Activated naive CD4-positive, alpha-beta T cell treated with anti-CD3 and anti-CD28 coated beads for 36 hours (primary cell): ENCODE data around the gene PACRG. TPM values are rescaled to one million over a fixed set of nuclear protein-coding genes. Genes with fewer than 3 reads are reported as not detected.

Experiments used
- CTCF ChIA-PET: fragments of 350-600 bp; sonication (Branson Sonifier 250); formaldehyde crosslinking; loops from one replicate; lab custom pipeline; 2021; ENCODE audit warnings: antibody characterized with exemption; lab: Charles Lee
- DNase-seq: peaks from one replicate; pipeline ENCODE4 v3.0.0-alpha.2; 2020
- H3K27ac Mint-ChIP-seq: one replicate; pipeline ENCODE4 v1.8.0; 2021; ENCODE audit warnings: mild to moderate bottlenecking, mixed read lengths
- H3K27me3 Mint-ChIP-seq: one replicate; pipeline ENCODE4 v1.8.0; 2021; ENCODE audit warnings: low read depth, mixed read lengths
- H3K36me3 Mint-ChIP-seq: one replicate; pipeline ENCODE4 v1.8.0; 2021; ENCODE audit warnings: low read depth, mixed read lengths
- H3K4me1 Mint-ChIP-seq: one replicate; pipeline ENCODE4 v1.8.0; 2021; ENCODE audit warnings: low read depth, mixed read lengths
- H3K4me3 Mint-ChIP-seq: one replicate; pipeline ENCODE4 v1.8.0; 2021; ENCODE audit warnings: mild to moderate bottlenecking, moderate library complexity, mixed read lengths
- H3K9me3 Mint-ChIP-seq: one replicate; pipeline ENCODE4 v1.8.0; 2021; ENCODE audit warnings: mixed read lengths
- intact Hi-C: fragments of 100-400 bp; cut with micrococcal nuclease; formaldehyde crosslinking; loops from one replicate; pipeline ENCODE4 v1.15.1; 2023
- total RNA-seq, 2 experiments: library from RNA; stranded (reverse); gene quantifications; one replicate each; pipeline ENCODE4 v1.2.3, GENCODE V29; 2021

Gene PACRG
- total RNA-seq, 2 experiments from 2014 or later, result not detected

- Mint-ChIP-seq H3K27ac (no peak overlapping the region), H3K4me1 (no peaks in the 10 kb centered on the region), H3K4me3 (no peak overlapping the region), H3K36me3 (no peaks in the 10 kb centered on the region), H3K9me3 (peaks cover 3% of the 10 kb centered on the region), H3K27me3 (peaks cover 5% of the 10 kb centered on the region)
- DNase-seq, result no peak
- intact Hi-C loops, result no loop called here
- CTCF ChIA-PET, result no interaction called here
Measured at GRCh38 chr6:163085861-163086623, 358.3 kb downstream of the PACRG start.

DNA sequence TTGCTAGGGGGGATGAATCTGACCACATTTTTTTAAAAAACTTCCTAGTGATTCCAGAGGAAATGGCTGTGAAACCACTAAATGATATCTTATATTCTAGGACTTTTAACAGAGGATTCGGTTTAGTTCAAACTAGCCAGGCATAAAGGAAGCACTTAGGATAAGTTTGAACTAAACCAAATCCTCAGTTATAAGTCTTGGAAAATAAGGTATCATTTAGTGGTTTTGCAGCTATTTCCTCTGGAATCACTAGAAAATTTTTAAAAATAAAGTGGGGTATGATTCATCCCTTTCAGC is 358.8 kb downstream of the PACRG start:
- Mint-ChIP-seq H3K27me3 (peaks cover 5% of the 10 kb centered on the region), H3K9me3 (peaks cover 3% of the 10 kb centered on the region), H3K36me3 (no peaks in the 10 kb centered on the region), H3K4me1 (no peaks in the 10 kb centered on the region), H3K4me3 (no peak overlapping the region), H3K27ac (no peak overlapping the region)
- no peak for DNase-seq
- CTCF ChIA-PET, result no interaction called here
- intact Hi-C loops, result no loop called here

DNA sequence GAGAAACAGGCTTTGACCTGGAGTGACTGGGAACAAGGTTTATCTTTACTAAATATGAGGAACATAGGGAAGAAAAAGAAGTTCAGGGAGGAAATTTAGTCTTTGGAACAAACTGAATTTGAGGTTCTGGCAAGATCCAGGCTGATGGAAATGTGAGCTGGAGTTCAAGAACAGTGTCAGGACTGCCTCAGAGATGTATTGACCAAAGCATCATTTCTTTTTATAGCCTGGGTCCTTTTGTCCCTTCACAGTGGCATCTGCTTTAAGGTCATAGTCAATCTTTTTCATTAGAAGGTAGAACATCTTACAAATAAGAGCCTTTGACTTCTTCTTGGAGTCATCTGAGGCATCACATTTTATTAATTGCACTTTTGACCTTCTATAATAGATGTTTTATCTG is 360.2 kb downstream of the PACRG start:
- intact Hi-C loops, result no loop called here
- peaks cover 3% of the 10 kb centered on the region for H3K9me3 Mint-ChIP-seq
- H3K4me3 Mint-ChIP-seq, result no peak overlapping the region
- no peak overlapping the region for H3K27ac Mint-ChIP-seq
- no peaks in the 10 kb centered on the region for H3K36me3 Mint-ChIP-seq
- peaks cover 5% of the 10 kb centered on the region for H3K27me3 Mint-ChIP-seq
- no peak for DNase-seq
- CTCF ChIA-PET, result no interaction called here
- H3K4me1 Mint-ChIP-seq, result no peaks in the 10 kb centered on the region

GRCh38 chr6:163092876-163093275 is 365.1 kb downstream of the PACRG start:
- Mint-ChIP-seq H3K9me3 (no peaks in the 10 kb centered on the region), H3K36me3 (no peaks in the 10 kb centered on the region), H3K27me3 (no peaks in the 10 kb centered on the region), H3K4me3 (no peak overlapping the region), H3K4me1 (no peaks in the 10 kb centered on the region), H3K27ac (no peak overlapping the region)
- DNase-seq, result no peak
- CTCF ChIA-PET, result no interaction called here
- intact Hi-C loops, result no loop called here

DNA sequence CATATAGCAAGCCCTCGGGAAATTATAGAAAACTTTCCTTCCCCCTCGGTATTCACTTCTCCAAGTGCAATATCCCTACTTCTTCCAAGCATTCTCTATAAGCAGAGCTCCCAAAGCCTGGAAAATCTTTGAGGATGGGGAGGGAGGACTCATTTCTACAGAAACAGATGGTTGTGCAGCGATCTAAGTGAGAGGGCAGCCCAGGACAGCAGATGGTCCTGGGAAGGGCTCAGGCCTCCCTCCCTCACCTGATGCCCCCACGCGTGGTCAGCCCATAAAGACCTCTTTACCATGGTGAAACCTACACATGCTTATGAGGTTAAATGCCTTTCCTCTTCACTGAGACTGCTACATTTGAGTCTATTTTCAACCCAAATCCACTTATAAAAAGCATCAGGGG is 367.1 kb downstream of the PACRG start:
- CTCF ChIA-PET, result no interaction called here
- no peak overlapping the region for H3K4me3 Mint-ChIP-seq
- DNase-seq, result no peak
- no peaks in the 10 kb centered on the region for H3K9me3 Mint-ChIP-seq
- no peaks in the 10 kb centered on the region for H3K36me3 Mint-ChIP-seq
- intact Hi-C loops, result no loop called here
- H3K27me3 Mint-ChIP-seq, result no peaks in the 10 kb centered on the region
- no peak overlapping the region for H3K27ac Mint-ChIP-seq
- H3K4me1 Mint-ChIP-seq, result no peaks in the 10 kb centered on the region

DNA sequence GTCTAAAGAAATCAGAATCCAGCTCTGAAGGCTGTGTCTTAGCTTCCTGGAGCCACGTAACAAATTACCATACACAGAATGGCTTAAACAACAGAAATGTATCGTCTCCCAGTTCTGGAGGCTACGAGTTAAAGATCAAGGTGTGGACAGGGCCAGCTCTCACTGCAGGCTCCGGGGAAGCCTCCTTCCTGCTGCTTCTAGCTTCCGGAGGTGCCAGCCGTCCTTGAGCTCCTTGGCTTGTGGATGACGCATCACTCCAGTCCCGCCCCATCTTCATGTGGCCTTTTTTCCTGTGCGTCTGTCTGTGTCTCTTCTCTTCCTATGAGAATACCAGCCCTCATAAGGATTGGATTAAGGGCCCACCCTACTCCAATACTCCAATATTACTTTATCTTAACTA is 367.6 kb downstream of the PACRG start:
- H3K4me3 Mint-ChIP-seq, result no peak overlapping the region
- no peak for DNase-seq
- CTCF ChIA-PET, result no interaction called here
- H3K4me1 Mint-ChIP-seq, result no peaks in the 10 kb centered on the region
- no peaks in the 10 kb centered on the region for H3K27me3 Mint-ChIP-seq
- no peak overlapping the region for H3K27ac Mint-ChIP-seq
- intact Hi-C loops, result no loop called here
- no peaks in the 10 kb centered on the region for H3K9me3 Mint-ChIP-seq
- no peaks in the 10 kb centered on the region for H3K36me3 Mint-ChIP-seq

DNA sequence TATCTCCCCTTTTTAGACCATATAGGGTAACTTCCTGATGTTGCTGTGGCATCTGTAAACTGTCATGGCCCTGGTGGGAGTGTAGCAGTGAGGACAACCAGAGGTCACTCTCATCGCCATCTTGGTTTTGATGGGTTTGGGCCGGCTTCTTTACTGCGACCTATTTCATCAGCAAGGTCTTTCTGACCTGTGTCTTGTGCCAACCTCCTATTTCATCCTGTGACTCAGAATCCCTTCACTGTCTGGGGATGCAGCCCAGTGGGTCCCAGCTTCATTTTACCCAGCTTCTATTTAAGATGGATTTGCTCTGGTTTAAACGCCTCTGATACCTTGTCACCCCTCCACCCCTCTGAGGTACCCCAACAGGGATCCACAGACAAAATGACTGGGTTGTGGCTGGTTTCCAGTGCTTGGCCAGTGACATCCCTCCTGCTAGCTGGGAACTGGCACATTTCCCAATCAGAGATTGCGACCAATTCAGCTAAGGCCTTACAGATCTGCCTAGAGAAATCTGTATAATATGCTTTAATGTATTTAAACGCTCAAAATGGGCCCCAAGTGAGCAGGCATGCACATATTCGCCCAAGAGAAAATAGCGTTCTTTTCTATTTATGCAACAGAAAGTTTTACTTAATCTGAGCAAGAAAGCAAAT is 371.2 kb downstream of the PACRG start:
- Mint-ChIP-seq H3K27ac (no peak overlapping the region), H3K4me1 (no peaks in the 10 kb centered on the region), H3K36me3 (no peaks in the 10 kb centered on the region), H3K27me3 (no peaks in the 10 kb centered on the region), H3K9me3 (peaks cover 3% of the 10 kb centered on the region), H3K4me3 (no peak overlapping the region)
- DNase-seq, result no peak
- CTCF ChIA-PET, result no interaction called here
- intact Hi-C loops, result no loop called here

DNA sequence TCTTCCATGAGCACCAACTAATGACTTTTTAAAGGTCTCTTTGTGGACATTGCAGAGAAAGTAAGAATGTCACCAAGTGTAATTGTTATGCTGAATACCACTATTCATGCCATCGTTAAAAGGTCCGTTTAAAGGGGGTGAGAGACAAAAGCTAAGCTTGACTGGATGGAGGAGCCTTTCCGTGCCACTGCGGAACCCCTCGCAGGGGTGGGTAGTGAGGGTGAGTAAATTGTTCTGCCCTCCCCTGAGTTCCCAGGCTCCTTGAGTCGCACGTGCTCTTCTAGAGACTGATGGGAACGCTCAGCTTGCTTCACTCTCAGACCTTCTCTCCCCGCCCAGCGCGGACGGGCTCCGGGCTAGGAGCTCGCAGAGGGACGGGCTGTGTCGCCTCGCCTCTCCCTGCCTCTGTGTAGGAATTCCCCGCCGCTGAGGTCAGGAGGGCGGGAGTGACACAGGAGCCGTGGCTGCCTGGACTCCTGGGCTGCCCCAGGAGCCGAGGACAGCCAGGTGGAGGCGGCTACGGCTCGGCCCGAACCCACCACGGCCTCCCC is 371.9 kb downstream of the PACRG start:
- no peak for DNase-seq
- H3K27me3 Mint-ChIP-seq, result no peaks in the 10 kb centered on the region
- no peaks in the 10 kb centered on the region for H3K36me3 Mint-ChIP-seq
- CTCF ChIA-PET, result no interaction called here
- H3K4me3 Mint-ChIP-seq, result no peak overlapping the region
- H3K4me1 Mint-ChIP-seq, result no peaks in the 10 kb centered on the region
- intact Hi-C loops, result no loop called here
- H3K9me3 Mint-ChIP-seq, result peaks cover 3% of the 10 kb centered on the region
- H3K27ac Mint-ChIP-seq, result no peak overlapping the region

GRCh38 chr6:163100259-163100658 is 372.5 kb downstream of the PACRG start:
- peaks cover 3% of the 10 kb centered on the region for H3K9me3 Mint-ChIP-seq
- CTCF ChIA-PET, result no interaction called here
- H3K27ac Mint-ChIP-seq, result no peak overlapping the region
- DNase-seq, result no peak
- no peaks in the 10 kb centered on the region for H3K4me1 Mint-ChIP-seq
- intact Hi-C loops, result no loop called here
- no peaks in the 10 kb centered on the region for H3K36me3 Mint-ChIP-seq
- no peak overlapping the region for H3K4me3 Mint-ChIP-seq
- H3K27me3 Mint-ChIP-seq, result no peaks in the 10 kb centered on the region

DNA sequence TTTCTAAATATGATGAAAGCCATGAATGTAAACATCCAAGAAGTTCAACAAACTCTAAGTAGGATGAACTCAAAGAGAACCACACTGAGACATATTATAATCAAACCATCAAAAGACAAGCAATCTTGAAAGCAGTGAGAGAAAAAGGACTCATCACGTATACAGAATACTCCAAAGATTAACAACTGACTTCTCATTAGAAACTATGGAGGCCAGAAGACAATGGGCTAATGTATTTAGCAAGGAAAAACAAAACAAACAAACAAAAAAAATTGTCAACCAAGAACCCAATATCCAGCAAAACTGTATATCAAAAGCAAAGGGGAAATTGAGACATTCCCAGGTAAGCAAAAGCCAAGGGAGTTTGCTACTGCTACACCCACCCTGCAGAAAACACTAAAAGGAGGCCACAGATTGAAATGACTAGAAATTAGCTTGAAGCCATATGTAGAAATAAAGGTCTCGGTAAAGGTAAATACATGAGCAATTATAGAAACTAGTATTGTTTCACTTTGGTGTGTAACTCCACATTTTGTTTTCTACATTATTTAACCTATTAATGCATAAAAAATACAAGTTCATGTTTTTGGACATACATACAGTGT is 385.7 kb downstream of the PACRG start:
- no peak overlapping the region for H3K4me3 Mint-ChIP-seq
- intact Hi-C loops, result no loop called here
- CTCF ChIA-PET, result no interaction called here

DNA sequence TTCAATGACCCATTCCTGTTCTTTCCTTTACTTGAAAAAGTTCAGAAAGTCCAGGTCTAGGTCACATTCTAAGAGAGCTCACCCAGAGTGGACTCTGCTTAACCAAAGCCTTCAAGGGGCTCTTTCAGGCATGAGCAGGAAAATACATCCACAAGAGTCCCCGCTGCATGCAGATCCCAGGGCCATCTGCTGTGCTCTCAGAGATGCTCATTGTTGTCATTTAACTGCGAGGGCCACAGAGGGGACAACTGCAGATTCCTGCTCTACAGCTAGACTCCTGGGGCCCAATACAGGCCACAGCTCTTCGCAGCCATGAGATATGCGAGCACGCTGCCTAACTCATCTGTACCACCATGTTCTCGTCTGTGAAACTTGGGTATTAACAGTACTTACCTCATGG is 391.2 kb downstream of the PACRG start:
- Mint-ChIP-seq H3K9me3 (no peaks in the 10 kb centered on the region), H3K4me3 (no peak overlapping the region), H3K36me3 (no peaks in the 10 kb centered on the region), H3K27ac (no peak overlapping the region), H3K27me3 (peaks cover 7% of the 10 kb centered on the region), H3K4me1 (no peaks in the 10 kb centered on the region)
- CTCF ChIA-PET, result no interaction called here
- no peak for DNase-seq
- intact Hi-C loops, result no loop called here

More for the DNA sequence above, 385.7 kb downstream of the PACRG start:
- Mint-ChIP-seq H3K4me1 (no peaks in the 10 kb centered on the region), H3K27ac (no peak overlapping the region), H3K9me3 (peaks cover 15% of the 10 kb centered on the region), H3K27me3 (peaks cover 9% of the 10 kb centered on the region), H3K36me3 (peaks cover 7% of the 10 kb centered on the region)
- no peak for DNase-seq

DNA sequence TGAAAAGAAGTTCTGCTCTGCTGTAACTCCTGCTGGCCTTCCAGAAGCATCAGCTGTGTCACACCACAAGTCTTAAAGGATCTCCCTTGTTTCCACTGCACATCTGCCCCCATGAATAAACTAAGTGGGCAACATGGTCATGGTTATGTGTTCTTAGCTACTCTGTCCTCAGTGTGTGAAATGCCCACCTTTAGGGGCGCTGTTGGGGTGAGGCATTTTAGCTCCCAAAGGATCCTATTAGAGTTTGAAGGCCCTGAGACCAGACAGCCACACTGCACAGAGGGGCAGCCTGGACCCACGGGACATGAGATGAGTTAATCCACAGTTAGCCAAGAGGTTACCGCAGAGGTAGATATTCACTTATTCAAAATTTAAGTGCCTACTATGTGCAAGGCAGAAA is 392.4 kb downstream of the PACRG start:
- Mint-ChIP-seq H3K4me1 (no peaks in the 10 kb centered on the region), H3K27ac (no peak overlapping the region), H3K27me3 (peaks cover 5% of the 10 kb centered on the region), H3K4me3 (no peak overlapping the region), H3K36me3 (no peaks in the 10 kb centered on the region), H3K9me3 (no peaks in the 10 kb centered on the region)
- DNase-seq, result no peak
- intact Hi-C loops, result no loop called here
- CTCF ChIA-PET, result no interaction called here

GRCh38 chr6:163121270-163121669 is 393.5 kb downstream of the PACRG start:
- CTCF ChIA-PET, result no interaction called here
- no peaks in the 10 kb centered on the region for H3K9me3 Mint-ChIP-seq
- no peaks in the 10 kb centered on the region for H3K4me1 Mint-ChIP-seq
- no peak overlapping the region for H3K4me3 Mint-ChIP-seq
- H3K27ac Mint-ChIP-seq, result no peak overlapping the region
- no peak for DNase-seq
- peaks cover 3% of the 10 kb centered on the region for H3K27me3 Mint-ChIP-seq
- intact Hi-C loops, result no loop called here
- H3K36me3 Mint-ChIP-seq, result no peaks in the 10 kb centered on the region
